SK-N-MC (cell line): ENCODE results near the gene PKNOX2.
"Not testable (repeated sequence)": the region's sequence is repeated elsewhere in the genome, so short reads cannot be mapped to it uniquely, and the experiment has no call there.

ENCODE experiments used
- DNase-seq: peaks from one replicate; pipeline ENCODE4 v3.0.0-alpha.2; 2011; ENCODE audit warnings: low read depth, low spot score
- H3K27ac ChIP-seq: fragments of 200-600 bp; sonication (generic); 2 replicates; pipeline ENCODE4 v1.5.1; 2016; ENCODE audit warnings: mixed run types
- H3K36me3 ChIP-seq: fragments of 200-600 bp; sonication (generic); 2 replicates; pipeline ENCODE4 v1.6.1; 2017; ENCODE audit warnings: antibody characterized with exemption, low read length, mixed read lengths; ENCODE audit not compliant: insufficient read depth
- H3K4me3 ChIP-seq: fragments of 200-600 bp; sonication (generic); 2 replicates; pipeline ENCODE4 v1.5.1; 2016
- H3K9ac ChIP-seq: fragments of 200-600 bp; sonication (generic); 2 replicates; pipeline ENCODE4 v1.8.0; 2017; ENCODE audit warnings: mixed run types, mixed read lengths; ENCODE audit not compliant: insufficient read length
- H3K9me3 ChIP-seq: fragments of 200-600 bp; sonication (generic); 2 replicates; pipeline ENCODE4 v1.6.1; 2017; ENCODE audit warnings: low read depth, mild to moderate bottlenecking, antibody characterized with exemption, low read length, moderate library complexity, mixed read lengths
- EZH2 ChIP-seq: fragments of 200-600 bp; sonication (generic); IDR thresholded peaks from one replicate; pipeline ENCODE4 v1.6.1; 2017; ENCODE audit warnings: antibody characterized with exemption
- FOXP2 ChIP-seq: optimal IDR thresholded peaks from 2 replicates; pipeline ENCODE3; 2011; ENCODE audit warnings: mild to moderate bottlenecking, moderate library complexity; ENCODE audit not compliant: insufficient read depth; ENCODE audit errors: extremely low read length, control extremely low read depth
- POLR2AphosphoS5 ChIP-seq: IDR thresholded peaks from 2 replicates; pipeline ENCODE4 v1.6.1; 2012; ENCODE audit warnings: mild to moderate bottlenecking, low read depth, low read length, borderline replicate concordance

PKNOX2 gene

GRCh38 chr11:125214601-125215565, 50.3 kb downstream of the PKNOX2 start:
- no peak overlapping the region for H3K27ac ChIP-seq
- no peak overlapping the region for H3K4me3 ChIP-seq
- no peaks in the 10 kb centered on the region for H3K9me3 ChIP-seq
- H3K9ac ChIP-seq = no peak overlapping the region
- DNase-seq = no peak
- no peaks in the 10 kb centered on the region for H3K36me3 ChIP-seq
- TF ChIP-seq FOXP2 = no peak

GRCh38 chr11:125215976-125216375, 51.4 kb downstream of the PKNOX2 start:
- TF ChIP-seq EZH2 (no peak), POLR2AphosphoS5 (no peak), FOXP2 (no peak)
- Histone ChIP-seq H3K27ac (no peak overlapping the region), H3K36me3 (no peaks in the 10 kb centered on the region), H3K9me3 (no peaks in the 10 kb centered on the region), H3K9ac (no peak overlapping the region), H3K4me3 (no peak overlapping the region)
- no peak for DNase-seq

DNA sequence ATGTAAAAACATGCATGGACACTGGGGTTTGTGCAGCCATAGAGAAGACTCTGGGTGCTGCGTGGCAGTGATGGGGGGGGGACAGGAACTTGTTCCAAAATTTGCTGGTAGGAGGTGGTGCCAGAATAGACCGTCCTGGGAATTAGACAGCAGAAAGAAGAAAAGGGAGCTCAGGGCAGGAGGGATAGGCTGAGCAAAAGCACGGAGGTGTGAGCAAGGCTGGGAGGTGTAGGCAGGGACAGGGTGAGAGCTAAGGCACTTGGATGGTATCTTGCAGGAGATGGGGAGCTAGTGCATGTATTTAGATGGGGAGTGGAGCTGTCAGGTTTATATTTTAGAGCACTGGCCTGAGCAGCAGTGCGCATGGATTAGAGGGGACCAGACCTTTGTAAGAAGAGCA, 53.8 kb downstream of the PKNOX2 start:
- Histone ChIP-seq H3K36me3 (no peaks in the 10 kb centered on the region), H3K4me3 (no peak overlapping the region), H3K27ac (no peak overlapping the region), H3K9ac (no peak overlapping the region), H3K9me3 (no peaks in the 10 kb centered on the region)
- TF ChIP-seq FOXP2 (no peak), EZH2 (no peak), POLR2AphosphoS5 (no peak)
- no peak for DNase-seq

- DNase-seq = peak; percentile 56
- TF ChIP-seq FOXP2 = no peak
- no peak for TF ChIP-seq EZH2
- no peak for TF ChIP-seq POLR2AphosphoS5
- Histone ChIP-seq H3K36me3 (no peaks in the 10 kb centered on the region), H3K27ac (no peak overlapping the region), H3K9ac (no peak overlapping the region), H3K9me3 (no peaks in the 10 kb centered on the region), H3K4me3 (peak overlapping the region; percentile 46)
These were observed 56.9 kb downstream of the PKNOX2 start for GRCh38 chr11:125221461-125221860.

GRCh38 chr11:125222494-125222893, 57.9 kb downstream of the PKNOX2 start:
- H3K9ac ChIP-seq = no peak overlapping the region
- no peak for TF ChIP-seq POLR2AphosphoS5
- no peak for TF ChIP-seq EZH2
- no peak for TF ChIP-seq FOXP2
- no peak overlapping the region for H3K4me3 ChIP-seq
- H3K36me3 ChIP-seq = no peaks in the 10 kb centered on the region
- no peak overlapping the region for H3K27ac ChIP-seq
- DNase-seq = no peak
- H3K9me3 ChIP-seq = no peaks in the 10 kb centered on the region

- not testable (repeated sequence) for H3K9me3 ChIP-seq, H3K27ac ChIP-seq, DNase-seq, H3K36me3 ChIP-seq, H3K4me3 ChIP-seq, H3K9ac ChIP-seq
These were observed 58.6 kb downstream of the PKNOX2 start for GRCh38 chr11:125223161-125223560.

DNA sequence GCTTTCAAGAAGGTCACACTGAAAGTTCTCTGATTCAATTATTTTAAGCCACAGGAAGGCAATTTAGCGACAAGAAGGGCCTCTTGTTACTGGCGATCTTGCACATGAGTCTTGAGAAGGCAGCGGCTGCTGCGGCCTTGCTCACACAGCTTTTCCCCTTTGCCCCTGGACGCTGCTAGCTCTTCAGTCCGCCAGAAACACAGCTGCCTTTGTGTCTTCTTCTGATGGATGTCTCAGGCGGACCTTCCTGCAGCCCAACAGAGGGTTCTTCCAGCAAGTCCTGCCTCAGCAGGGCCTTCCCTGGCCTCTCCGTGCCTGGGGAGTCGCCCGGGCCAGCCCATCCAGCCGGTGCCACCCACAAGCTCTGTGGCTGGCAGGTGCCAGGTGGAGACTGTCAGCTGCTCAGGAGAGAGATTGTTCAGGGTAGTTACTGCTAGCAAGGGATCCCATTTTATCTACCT, 59.4 kb downstream of the PKNOX2 start:
- Histone ChIP-seq H3K9me3 (no peaks in the 10 kb centered on the region), H3K27ac (no peak overlapping the region), H3K4me3 (no peak overlapping the region), H3K9ac (no peak overlapping the region), H3K36me3 (no peaks in the 10 kb centered on the region)
- no peak for DNase-seq
- TF ChIP-seq FOXP2 = no peak

DNA sequence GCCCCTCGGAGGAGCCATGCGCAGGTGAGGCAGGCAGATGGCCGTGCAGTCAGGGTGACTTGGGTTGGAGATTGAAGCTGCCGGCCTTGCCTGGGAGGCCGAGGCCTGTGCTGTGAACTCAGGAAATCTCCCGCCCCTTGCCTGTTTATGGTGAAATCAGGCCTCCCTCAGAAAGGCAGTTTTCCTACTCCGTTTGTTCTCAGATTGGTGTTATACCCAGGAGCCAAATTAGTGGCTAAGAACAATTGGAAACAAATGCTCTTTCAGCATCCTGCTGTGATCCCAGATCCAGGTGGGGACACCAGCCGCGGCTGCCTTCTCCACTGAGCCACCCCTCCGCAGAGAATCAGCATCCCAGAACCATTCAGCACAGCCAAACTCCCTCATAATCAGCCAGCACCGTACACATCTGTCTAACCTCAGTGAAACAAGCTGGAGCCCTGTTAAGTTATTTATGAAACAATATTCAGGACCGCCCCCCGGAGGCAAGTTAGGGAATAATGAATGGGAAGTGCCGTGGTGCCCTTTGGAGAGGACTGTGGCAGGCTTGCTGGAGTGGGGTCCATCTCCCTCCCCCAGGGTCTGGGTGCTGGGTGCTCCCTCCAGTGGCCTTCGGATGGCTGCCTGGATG, 60.0 kb downstream of the PKNOX2 start:
- Histone ChIP-seq H3K9ac (no peak overlapping the region), H3K9me3 (no peaks in the 10 kb centered on the region), H3K4me3 (no peak overlapping the region), H3K27ac (no peak overlapping the region), H3K36me3 (no peaks in the 10 kb centered on the region)
- TF ChIP-seq EZH2 (no peak), POLR2AphosphoS5 (no peak), FOXP2 (no peak)
- DNase-seq = no peak

- Histone ChIP-seq H3K27ac (no peak overlapping the region), H3K9ac (no peak overlapping the region), H3K36me3 (no peaks in the 10 kb centered on the region), H3K4me3 (no peak overlapping the region), H3K9me3 (no peaks in the 10 kb centered on the region)
- TF ChIP-seq POLR2AphosphoS5 (no peak), FOXP2 (no peak)
- DNase-seq = no peak
These were observed 60.9 kb downstream of the PKNOX2 start for GRCh38 chr11:125225401-125225800.

DNA sequence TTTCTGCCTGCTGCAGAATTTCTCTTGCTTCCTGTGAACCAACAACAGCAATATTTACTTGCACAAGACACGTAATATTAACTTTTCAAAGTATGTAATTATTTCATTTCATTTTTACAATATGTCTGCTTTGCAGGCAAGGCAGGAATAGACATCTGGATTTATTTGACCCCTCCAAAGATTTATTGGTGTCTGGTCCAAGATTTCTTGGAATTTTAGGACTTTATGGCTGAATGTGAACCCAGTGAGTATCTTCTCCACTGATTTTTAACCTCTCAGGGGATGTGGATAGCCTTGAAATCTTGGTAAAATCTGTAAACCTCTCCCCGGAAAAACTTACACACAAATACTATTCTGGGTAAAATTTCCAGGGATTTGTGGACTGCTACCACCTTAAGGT, 61.5 kb downstream of the PKNOX2 start:
- DNase-seq = no peak
- H3K9me3 ChIP-seq = no peaks in the 10 kb centered on the region
- no peak overlapping the region for H3K4me3 ChIP-seq
- H3K27ac ChIP-seq = no peak overlapping the region
- no peaks in the 10 kb centered on the region for H3K36me3 ChIP-seq
- no peak overlapping the region for H3K9ac ChIP-seq
- TF ChIP-seq POLR2AphosphoS5 (no peak), FOXP2 (no peak), EZH2 (no peak)
